LNCAP (cell line): Measurements from ENCODE around the gene FBL.

ENCODE experiments used
- CTCF ChIP-seq: fragments of 450-650 bp; IDR thresholded peaks from 2 replicates; pipeline ENCODE4 v1.5.1; 2017; ENCODE audit warnings: mild to moderate bottlenecking

The FBL gene

GRCh38 chr19:39823686-39824085 lies 22.5 kb downstream of the FBL start:
- no peak for TF ChIP-seq CTCF

- TF ChIP-seq CTCF, result no peak
These were observed 25.5 kb downstream of the FBL start for GRCh38 chr19:39820696-39821095.

- no peak for TF ChIP-seq CTCF
These were observed 26.4 kb downstream of the FBL start for GRCh38 chr19:39819786-39820185.

DNA sequence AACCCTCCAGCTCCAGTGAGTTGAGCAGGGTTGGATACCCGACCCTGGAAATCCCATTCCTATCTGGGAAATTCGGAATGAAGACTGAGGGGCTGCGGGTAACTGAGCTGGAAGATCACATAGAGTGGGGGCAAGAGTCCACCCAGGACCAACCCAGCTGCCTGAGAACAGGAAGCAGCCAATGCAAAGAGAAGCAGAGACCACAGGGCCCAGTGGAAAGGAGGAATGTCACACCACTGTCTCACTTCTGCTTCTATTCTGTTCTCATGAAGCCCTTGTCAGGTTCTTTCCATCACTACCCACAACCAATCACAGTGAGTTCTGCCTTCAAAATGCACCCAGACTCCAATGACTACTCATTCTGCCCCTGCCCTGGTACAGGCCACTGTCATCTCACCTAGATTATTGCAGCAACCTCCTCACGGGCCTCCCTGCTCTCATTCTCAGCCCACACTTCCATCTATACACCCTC lies 27.5 kb downstream of the FBL start:
- no peak for TF ChIP-seq CTCF

DNA sequence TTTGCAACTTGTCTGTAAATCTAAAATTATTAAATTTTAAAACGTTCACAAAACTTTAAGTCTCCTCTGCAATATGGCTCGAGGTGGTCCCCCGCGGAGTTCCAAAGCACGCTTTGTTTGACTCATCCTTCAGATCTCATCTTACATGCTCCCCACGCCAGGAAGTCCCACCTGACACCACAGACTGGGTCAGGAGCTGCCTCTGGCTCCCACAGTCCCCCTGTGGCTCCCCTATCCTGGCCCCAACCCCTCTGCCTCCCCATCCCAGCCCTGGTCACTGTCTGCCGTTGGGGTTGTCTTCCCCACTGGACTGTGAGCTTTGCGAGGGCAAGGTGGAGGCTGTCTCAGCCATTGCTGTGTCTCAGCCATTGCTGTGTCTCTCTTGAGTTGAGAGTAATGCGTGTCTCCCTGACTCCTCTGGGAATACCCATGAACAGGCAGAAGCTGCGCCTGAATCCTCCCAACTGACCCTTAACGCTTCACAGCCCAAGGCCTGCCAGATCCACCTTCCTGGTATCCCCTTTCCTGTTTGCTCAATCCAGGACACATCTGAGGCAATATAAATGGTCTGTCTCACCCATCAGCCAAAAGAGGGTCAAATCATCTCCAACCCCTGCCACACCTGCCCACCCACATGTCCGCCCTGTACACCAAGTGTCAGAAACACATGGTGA lies 28.2 kb downstream of the FBL start:
- no peak for TF ChIP-seq CTCF

DNA sequence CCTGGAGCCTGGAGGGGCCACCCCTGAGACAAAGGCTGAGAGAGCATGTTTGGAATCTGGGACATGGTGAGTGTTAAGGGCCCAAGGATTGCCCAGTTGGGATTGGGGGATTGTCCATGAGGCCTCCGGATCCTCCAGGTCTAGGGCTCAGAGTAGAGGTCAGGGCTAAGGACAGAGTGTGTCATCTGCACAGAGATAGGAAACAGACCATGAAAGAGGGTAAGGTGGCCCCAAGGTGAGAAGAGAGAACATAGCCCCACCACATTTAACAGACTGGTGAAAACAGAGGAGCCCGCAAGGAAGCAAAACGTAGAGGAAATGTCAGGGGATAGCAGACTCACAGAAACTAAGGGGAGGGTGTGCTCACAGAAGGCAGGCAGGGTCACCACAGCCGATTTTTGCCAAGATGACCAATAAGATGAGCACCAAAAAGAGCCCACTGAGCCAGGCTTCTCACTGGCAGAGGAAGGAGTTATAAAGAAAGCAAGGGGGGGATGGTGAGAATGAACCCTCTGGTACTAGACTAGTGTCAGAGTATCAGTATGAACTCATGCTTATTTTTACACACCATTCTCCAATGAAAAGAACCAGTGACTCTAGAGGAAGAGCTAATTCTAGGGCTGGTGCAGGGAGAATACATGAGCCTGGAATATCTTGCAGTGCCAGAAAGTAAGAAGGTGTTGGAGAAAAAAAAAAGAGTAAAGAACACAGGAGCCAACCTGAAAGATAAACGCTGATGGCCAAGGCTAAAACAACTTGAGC lies 29.7 kb downstream of the FBL start:
- no peak for TF ChIP-seq CTCF

- TF ChIP-seq CTCF, result no peak
These were observed 31.6 kb downstream of the FBL start for GRCh38 chr19:39814595-39814994.
